ENCODE results near the gene SLC25A27.

The SLC25A27 gene

DNA sequence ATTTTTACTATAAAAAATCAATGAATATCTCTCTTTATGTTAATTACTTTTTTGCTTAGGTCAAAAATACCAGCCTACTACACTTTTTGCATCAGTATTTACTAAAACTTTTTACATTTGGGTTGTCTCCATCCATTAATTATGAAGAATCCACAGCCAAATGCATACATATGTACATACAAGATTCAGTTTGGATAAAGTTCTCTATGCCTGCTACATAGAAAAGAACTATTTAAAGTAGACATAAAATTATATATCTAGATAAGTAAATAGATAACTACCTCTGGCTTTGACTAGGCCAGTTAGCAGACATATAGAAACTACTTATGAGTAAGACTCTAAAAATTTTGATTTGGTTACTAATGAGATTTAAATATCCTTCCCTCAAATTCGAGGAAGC, 47.2 kb downstream of the SLC25A27 start:
- Histone ChIP-seq H3K36me3 (ENCODE audit: control insufficient read depth in 5 of 5, insufficient read depth in 5 of 5, low read length in 5 of 5) (no peaks in the 10 kb centered on the region), H3K27ac (ENCODE audit: low read depth, low read length) (no peak overlapping the region), H3K9ac (ENCODE audit: low read length in 5 of 5) (no peak overlapping the region), H3K27me3 (ENCODE audit: control insufficient read depth in 5 of 5, insufficient read depth in 4 of 5, low read length in 5 of 5) (no peaks in the 10 kb centered on the region), H3K9me3 (ENCODE audit: control insufficient read depth in 5 of 5, low read length in 5 of 5) (no peaks in the 10 kb centered on the region), H3K4me1 (ENCODE audit: control insufficient read depth in 5 of 5, insufficient read depth in 5 of 5, low read length in 5 of 5) (no peaks in the 10 kb centered on the region), H3K4me3 (ENCODE audit: low read depth in 1 of 5, low read length in 5 of 5) (no peak overlapping the region)

GRCh38 chr6:46704562-46704961, 51.8 kb downstream of the SLC25A27 start:
- Histone ChIP-seq H3K9me3 (ENCODE audit: control insufficient read depth in 5 of 5, low read length in 5 of 5) (no peaks in the 10 kb centered on the region), H3K36me3 (ENCODE audit: control insufficient read depth in 5 of 5, insufficient read depth in 5 of 5, low read length in 5 of 5) (no peaks in the 10 kb centered on the region), H3K9ac (ENCODE audit: low read length in 5 of 5) (no peak overlapping the region)

GRCh38 chr6:46706464-46706863, 53.7 kb downstream of the SLC25A27 start:
- H3K9ac ChIP-seq (ENCODE audit: low read length in 5 of 5): no peak overlapping the region
- H3K27ac ChIP-seq (ENCODE audit: low read depth, low read length): no peak overlapping the region
- H3K4me1 ChIP-seq (ENCODE audit: control insufficient read depth in 5 of 5, insufficient read depth in 5 of 5, low read length in 5 of 5): no peaks in the 10 kb centered on the region
- H3K4me3 ChIP-seq (ENCODE audit: low read depth in 1 of 5, low read length in 5 of 5): no peak overlapping the region
- H3K36me3 ChIP-seq (ENCODE audit: control insufficient read depth in 5 of 5, insufficient read depth in 5 of 5, low read length in 5 of 5): no peaks in the 10 kb centered on the region
- H3K9me3 ChIP-seq (ENCODE audit: control insufficient read depth in 5 of 5, low read length in 5 of 5): no peaks in the 10 kb centered on the region
- H3K27me3 ChIP-seq (ENCODE audit: control insufficient read depth in 5 of 5, insufficient read depth in 4 of 5, low read length in 5 of 5): peaks cover 0 to 2% (median 0%) of the 10 kb centered on the region in 5 donors

More at GRCh38 chr6:46704562-46704961, 51.8 kb downstream of the SLC25A27 start:
- H3K4me1 ChIP-seq (ENCODE audit: control insufficient read depth in 5 of 5, insufficient read depth in 5 of 5, low read length in 5 of 5): no peaks in the 10 kb centered on the region
- H3K27me3 ChIP-seq (ENCODE audit: control insufficient read depth in 5 of 5, insufficient read depth in 4 of 5, low read length in 5 of 5): no peaks in the 10 kb centered on the region
- no peak overlapping the region for H3K4me3 ChIP-seq (ENCODE audit: low read depth in 1 of 5, low read length in 5 of 5)
- no peak overlapping the region for H3K27ac ChIP-seq (ENCODE audit: low read depth, low read length)

DNA sequence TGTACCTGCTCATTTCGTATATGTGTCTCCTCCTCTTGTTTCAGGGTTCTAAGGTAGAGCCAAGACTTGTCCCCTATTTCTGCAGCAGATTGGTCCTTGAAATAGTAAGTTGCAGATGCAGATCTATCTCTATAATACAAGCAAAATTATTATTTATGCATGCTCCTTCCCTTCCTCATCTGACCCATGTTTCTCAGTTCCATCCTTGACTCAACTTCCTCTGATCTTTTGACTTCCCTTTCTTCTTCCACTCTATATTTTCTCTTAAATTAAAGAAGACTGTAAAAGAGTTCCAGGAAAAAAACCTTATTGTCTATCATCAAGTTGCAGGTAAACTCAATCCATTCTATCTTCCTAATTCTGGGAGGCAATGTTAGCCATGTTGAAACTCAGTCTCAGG, 58.7 kb downstream of the SLC25A27 start:
- Histone ChIP-seq H3K9ac (ENCODE audit: low read length in 5 of 5) (no peak overlapping the region), H3K27me3 (ENCODE audit: control insufficient read depth in 5 of 5, insufficient read depth in 4 of 5, low read length in 5 of 5) (peaks cover 0 to 2% (median 0%) of the 10 kb centered on the region in 5 donors), H3K9me3 (ENCODE audit: control insufficient read depth in 5 of 5, low read length in 5 of 5) (no peaks in the 10 kb centered on the region), H3K36me3 (ENCODE audit: control insufficient read depth in 5 of 5, insufficient read depth in 5 of 5, low read length in 5 of 5) (no peaks in the 10 kb centered on the region), H3K27ac (ENCODE audit: low read depth, low read length) (no peak overlapping the region), H3K4me3 (ENCODE audit: low read depth in 1 of 5, low read length in 5 of 5) (no peak overlapping the region), H3K4me1 (ENCODE audit: control insufficient read depth in 5 of 5, insufficient read depth in 5 of 5, low read length in 5 of 5) (no peaks in the 10 kb centered on the region)

DNA sequence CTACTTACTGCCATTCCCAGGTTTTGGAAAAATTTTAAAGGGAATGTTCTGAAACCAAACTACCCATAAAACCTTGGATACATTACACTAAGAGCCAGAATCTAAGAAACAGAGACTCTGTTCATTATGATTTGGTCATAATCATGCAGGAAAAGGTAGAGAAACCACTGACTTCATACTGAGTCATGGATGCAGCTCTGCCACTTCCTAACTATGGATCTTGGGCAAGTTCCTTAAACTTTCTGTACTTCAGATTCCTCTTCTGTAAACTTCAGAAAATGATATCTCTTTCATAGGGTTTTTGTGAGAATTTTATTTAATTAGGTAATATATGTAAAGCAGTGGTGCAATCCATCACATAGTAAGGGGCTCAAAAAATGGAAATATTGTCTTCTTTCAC, 62.4 kb downstream of the SLC25A27 start:
- Histone ChIP-seq H3K4me3 (ENCODE audit: low read depth in 1 of 5, low read length in 5 of 5) (no peak overlapping the region), H3K27me3 (ENCODE audit: control insufficient read depth in 5 of 5, insufficient read depth in 4 of 5, low read length in 5 of 5) (no peaks in the 10 kb centered on the region), H3K36me3 (ENCODE audit: control insufficient read depth in 5 of 5, insufficient read depth in 5 of 5, low read length in 5 of 5) (no peaks in the 10 kb centered on the region), H3K9ac (ENCODE audit: low read length in 5 of 5) (no peak overlapping the region), H3K4me1 (ENCODE audit: control insufficient read depth in 5 of 5, insufficient read depth in 5 of 5, low read length in 5 of 5) (no peaks in the 10 kb centered on the region), H3K9me3 (ENCODE audit: control insufficient read depth in 5 of 5, low read length in 5 of 5) (no peaks in the 10 kb centered on the region), H3K27ac (ENCODE audit: low read depth, low read length) (no peak overlapping the region)

GRCh38 chr6:46719099-46719498, 66.3 kb downstream of the SLC25A27 start:
- Histone ChIP-seq H3K4me1 (ENCODE audit: control insufficient read depth in 5 of 5, insufficient read depth in 5 of 5, low read length in 5 of 5) (no peaks in the 10 kb centered on the region), H3K36me3 (ENCODE audit: control insufficient read depth in 5 of 5, insufficient read depth in 5 of 5, low read length in 5 of 5) (no peaks in the 10 kb centered on the region), H3K9ac (ENCODE audit: low read length in 5 of 5) (no peak overlapping the region), H3K27me3 (ENCODE audit: control insufficient read depth in 5 of 5, insufficient read depth in 4 of 5, low read length in 5 of 5) (no peaks in the 10 kb centered on the region), H3K27ac (ENCODE audit: low read depth, low read length) (no peak overlapping the region), H3K4me3 (ENCODE audit: low read depth in 1 of 5, low read length in 5 of 5) (no peak overlapping the region), H3K9me3 (ENCODE audit: control insufficient read depth in 5 of 5, low read length in 5 of 5) (no peaks in the 10 kb centered on the region)

DNA sequence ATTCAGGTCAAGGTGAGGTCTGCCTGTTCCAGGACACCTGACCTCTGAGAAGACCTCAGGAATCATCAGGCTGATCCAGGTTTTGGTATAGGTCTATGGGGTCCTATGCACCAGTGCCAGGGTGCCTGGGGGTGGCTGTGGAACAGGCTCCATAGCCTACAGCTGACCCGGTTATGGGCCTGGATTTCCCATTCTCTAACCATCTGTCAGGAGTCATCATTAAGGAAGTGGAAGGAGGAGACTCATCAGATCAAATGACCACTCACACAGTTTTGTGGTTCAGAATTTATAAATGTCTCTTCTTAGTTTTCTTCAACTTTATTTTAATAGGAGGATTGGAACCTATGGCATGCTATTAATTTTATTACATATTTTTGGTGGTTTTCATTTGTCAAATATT, 67.6 kb downstream of the SLC25A27 start:
- Histone ChIP-seq H3K27me3 (ENCODE audit: control insufficient read depth in 5 of 5, insufficient read depth in 4 of 5, low read length in 5 of 5) (no peaks in the 10 kb centered on the region), H3K9me3 (ENCODE audit: control insufficient read depth in 5 of 5, low read length in 5 of 5) (no peaks in the 10 kb centered on the region), H3K9ac (ENCODE audit: low read length in 5 of 5) (no peak overlapping the region), H3K4me1 (ENCODE audit: control insufficient read depth in 5 of 5, insufficient read depth in 5 of 5, low read length in 5 of 5) (no peaks in the 10 kb centered on the region), H3K36me3 (ENCODE audit: control insufficient read depth in 5 of 5, insufficient read depth in 5 of 5, low read length in 5 of 5) (no peaks in the 10 kb centered on the region), H3K27ac (ENCODE audit: low read depth, low read length) (no peak overlapping the region), H3K4me3 (ENCODE audit: low read depth in 1 of 5, low read length in 5 of 5) (no peak overlapping the region)

Data from subcutaneous abdominal adipose tissue (tissue), 5 donors.